Measurements from ENCODE around the gene HLTF.

The HLTF gene

GRCh38 chr3:149058198-149058597 is 28.1 kb downstream of the HLTF start:
- Histone ChIP-seq H3K4me3 (ENCODE audit: low read depth, low read length) (no peak overlapping the region), H3K36me3 (peaks cover 68% of the 10 kb centered on the region)
- TF ChIP-seq, protein P1, sequence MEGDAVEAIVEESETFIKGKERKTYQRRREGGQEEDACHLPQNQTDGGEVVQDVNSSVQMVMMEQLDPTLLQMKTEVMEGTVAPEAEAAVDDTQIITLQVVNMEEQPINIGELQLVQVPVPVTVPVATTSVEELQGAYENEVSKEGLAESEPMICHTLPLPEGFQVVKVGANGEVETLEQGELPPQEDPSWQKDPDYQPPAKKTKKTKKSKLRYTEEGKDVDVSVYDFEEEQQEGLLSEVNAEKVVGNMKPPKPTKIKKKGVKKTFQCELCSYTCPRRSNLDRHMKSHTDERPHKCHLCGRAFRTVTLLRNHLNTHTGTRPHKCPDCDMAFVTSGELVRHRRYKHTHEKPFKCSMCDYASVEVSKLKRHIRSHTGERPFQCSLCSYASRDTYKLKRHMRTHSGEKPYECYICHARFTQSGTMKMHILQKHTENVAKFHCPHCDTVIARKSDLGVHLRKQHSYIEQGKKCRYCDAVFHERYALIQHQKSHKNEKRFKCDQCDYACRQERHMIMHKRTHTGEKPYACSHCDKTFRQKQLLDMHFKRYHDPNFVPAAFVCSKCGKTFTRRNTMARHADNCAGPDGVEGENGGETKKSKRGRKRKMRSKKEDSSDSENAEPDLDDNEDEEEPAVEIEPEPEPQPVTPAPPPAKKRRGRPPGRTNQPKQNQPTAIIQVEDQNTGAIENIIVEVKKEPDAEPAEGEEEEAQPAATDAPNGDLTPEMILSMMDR (IDR thresholded peaks at IDR 0.05; ENCODE audit: low read depth, low read length), result no peak

DNA sequence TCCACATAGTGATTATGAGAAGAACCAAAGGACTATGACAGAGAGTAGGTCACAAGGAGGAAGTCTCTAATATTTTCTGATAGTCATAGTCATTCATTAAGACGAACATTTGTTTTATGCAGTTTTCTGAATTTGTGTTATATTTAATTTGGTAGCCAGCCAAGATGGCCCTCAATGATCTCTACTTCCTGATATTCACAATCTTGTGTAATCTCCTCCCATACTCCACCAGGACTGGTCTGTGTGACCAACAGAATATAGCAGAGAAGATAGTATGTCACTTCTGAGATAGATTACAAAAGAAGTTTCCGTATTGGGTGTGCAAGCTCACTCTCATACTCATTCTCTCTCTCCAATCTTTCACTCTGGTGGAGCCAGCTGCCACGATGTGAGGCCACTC is 30.8 kb downstream of the HLTF start:
- DNase-seq, result no peak
- Histone ChIP-seq H3K9me3 (no peaks in the 10 kb centered on the region), H3K4me1 (no peaks in the 10 kb centered on the region), H3K27me3 (no peaks in the 10 kb centered on the region), H3K36me3 (peaks cover 78% of the 10 kb centered on the region), H3K4me3 (ENCODE audit: low read depth, low read length) (no peak overlapping the region)
- TF ChIP-seq, protein P1 (IDR thresholded peaks at IDR 0.05; ENCODE audit: low read depth, low read length), result no peak

More at GRCh38 chr3:149058198-149058597, 28.1 kb downstream of the HLTF start:
- no peaks in the 10 kb centered on the region for H3K9me3 ChIP-seq
- no peaks in the 10 kb centered on the region for H3K4me1 ChIP-seq
- no peak for DNase-seq
- no peaks in the 10 kb centered on the region for H3K27me3 ChIP-seq

- Histone ChIP-seq H3K4me1 (no peaks in the 10 kb centered on the region; the same call in 1 of the 2 replicates), H3K36me3 (peaks cover 38% of the 10 kb centered on the region), H3K4me3 (ENCODE audit: low read depth, low read length) (no peak overlapping the region), H3K9me3 (no peaks in the 10 kb centered on the region), H3K27me3 (no peaks in the 10 kb centered on the region; the same call in 1 of the 2 replicates)
- TF ChIP-seq, protein P1 (IDR thresholded peaks at IDR 0.05; ENCODE audit: low read depth, low read length), result no peak
- no peak for DNase-seq
Observed at GRCh38 chr3:149044339-149045083, 41.8 kb downstream of the HLTF start.

GRCh38 chr3:149042789-149043386 is 43.4 kb downstream of the HLTF start:
- DNase-seq, result no peak
- Histone ChIP-seq H3K9me3 (no peaks in the 10 kb centered on the region), H3K27me3 (no peaks in the 10 kb centered on the region; the same call in 1 of the 2 replicates), H3K4me3 (ENCODE audit: low read depth, low read length) (no peak overlapping the region), H3K36me3 (peaks cover 50% of the 10 kb centered on the region), H3K4me1 (no peaks in the 10 kb centered on the region; the same call in 1 of the 2 replicates)
- TF ChIP-seq, protein P1 (IDR thresholded peaks at IDR 0.05; ENCODE audit: low read depth, low read length), result no peak

GRCh38 chr3:149038322-149038721 is 48.0 kb downstream of the HLTF start:
- Histone ChIP-seq H3K4me3 (ENCODE audit: low read depth, low read length) (no peak overlapping the region), H3K4me1 (no peaks in the 10 kb centered on the region; the same call in 1 of the 2 replicates)

More at GRCh38 chr3:149038322-149038721, 48.0 kb downstream of the HLTF start:
- H3K9me3 ChIP-seq, result no peaks in the 10 kb centered on the region
- no peaks in the 10 kb centered on the region; the same call in 1 of the 2 replicates for H3K27me3 ChIP-seq
- DNase-seq, result no peak
- peaks cover 51% of the 10 kb centered on the region for H3K36me3 ChIP-seq
- TF ChIP-seq, protein P1 (IDR thresholded peaks at IDR 0.05; ENCODE audit: low read depth, low read length), result no peak

Data from BE2C (cell line).